Lung (tissue), 12 donors: Measurements from ENCODE around the gene LRP5. TPM values are rescaled to one million over a fixed set of nuclear protein-coding genes. Genes with fewer than 3 reads are reported as not detected.

Source experiments
- ATAC-seq: fragments of 200-7000 bp; cut with Tn5 transposase; one replicate; pipeline ENCODE4 v1.9.1; 2020; ENCODE audit warnings: moderate number of reproducible peaks; ENCODE audit not compliant: insufficient read depth, low FRiP score
- DNase-seq, 3 donors: peaks; one replicate each; pipeline ENCODE4 v3.0.0-alpha.2; 2013 to 2017
- H3K27ac ChIP-seq, 2 donors: one replicate each; pipeline ENCODE4 v1.5.1; 2013; ENCODE audit warnings: mild to moderate bottlenecking in 2 of 2, moderate library complexity in 2 of 2, control low read depth in 1 of 2, inconsistent platforms in 1 of 2, low read depth in 1 of 2, low read length in 1 of 2
- H3K27me3 ChIP-seq, 3 donors: one replicate each; pipeline ENCODE4 v1.5.1; 2013; ENCODE audit warnings: low read length in 2 of 3; ENCODE audit not compliant: control insufficient read depth in 3 of 3, insufficient read depth in 3 of 3
- H3K36me3 ChIP-seq, 4 donors: one replicate each; pipeline ENCODE4 v1.5.1; 2013; ENCODE audit warnings: low read length in 4 of 4, mild to moderate bottlenecking in 1 of 4, moderate library complexity in 1 of 4; ENCODE audit not compliant: control insufficient read depth in 4 of 4, insufficient read depth in 4 of 4
- H3K4me1 ChIP-seq, 5 donors: one replicate each; pipeline ENCODE4 v1.5.1; 2013; ENCODE audit warnings: low read length in 5 of 5, mild to moderate bottlenecking in 2 of 5, moderate library complexity in 1 of 5; ENCODE audit not compliant: control insufficient read depth in 5 of 5, insufficient read depth in 5 of 5
- H3K4me3 ChIP-seq: one replicate; pipeline ENCODE4 v1.5.1; 2013; ENCODE audit warnings: mild to moderate bottlenecking, control low read depth, moderate library complexity
- H3K9ac ChIP-seq, 2 donors: one replicate each; pipeline ENCODE4 v1.5.1; 2013; ENCODE audit warnings: low read length in 2 of 2, control low read depth in 1 of 2; ENCODE audit not compliant: insufficient read depth in 1 of 2
- H3K9me3 ChIP-seq, 4 donors: one replicate each; pipeline ENCODE4 v1.5.1; 2013; ENCODE audit warnings: low read length in 3 of 4, mild to moderate bottlenecking in 1 of 4, moderate library complexity in 1 of 4; ENCODE audit not compliant: control insufficient read depth in 4 of 4, insufficient read depth in 3 of 4
- WGBS, 2 donors: extraction: QIAGEN DNeasy Blood & Tissue Kit; methylation state at CpG; one replicate each; pipeline ENCODE4 v1.1.7; 2013; 5-methylcytosine and 5-hydroxymethylcytosine counted together
- polyA plus RNA-seq, 2 donors: library from polyadenylated mRNA; stranded (reverse); fragments of 200-250 nt; gene quantifications; one replicate each; pipeline ENCODE4 v1.2.1, GENCODE V29; 2013
- total RNA-seq, 2 donors: library from RNA; depleted of rRNA in 1 of 2; stranded (reverse); fragments of >200 nt in 1 of 2; gene quantifications; one replicate each; pipeline ENCODE4 v1.2.1, GENCODE V29; 2014 to 2021
- TF ChIP-seq, protein P1 (sequence below): IDR thresholded peaks from 2 replicates; pipeline ENCODE4 v1.5.1; 2012; ENCODE audit warnings: mild to moderate bottlenecking; ENCODE audit errors: control extremely low read depth, extremely low read depth
- donor health status: control.
- donor health status: control.
- donor health status: Bipolar disorder and iron deficiency.
- donor health status: healthy.
- donor health status: DM: yes; HTN: yes; CAD: no.

LRP5 gene
- total and polyA plus RNA-seq, 4 donors: 33.7 to 76.4 (median 63.2) TPM

DNA sequence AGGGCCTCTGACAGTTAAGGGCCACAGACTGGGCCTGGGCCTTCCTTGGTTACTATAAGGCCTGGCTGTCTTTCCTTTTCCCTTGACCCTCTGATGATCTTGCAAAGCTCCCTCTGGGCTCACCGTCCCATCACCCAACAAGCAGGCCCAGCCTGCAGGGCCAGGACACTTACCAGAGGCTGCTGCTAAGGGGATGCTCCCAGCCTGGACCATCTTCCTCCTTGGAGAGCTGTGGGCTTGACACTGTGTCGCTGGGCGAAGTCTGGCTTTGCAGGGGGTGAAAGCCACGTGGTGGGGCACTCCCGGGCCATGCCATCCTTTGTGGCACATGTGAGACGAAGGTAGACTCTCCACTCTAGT lies 44.5 kb upstream of the LRP5 start:
- Histone ChIP-seq H3K36me3 (peaks cover 12 to 40% (median 15%) of the 10 kb centered on the region in 4 donors), H3K4me1 (peaks cover 3 to 12% (median 7%) of the 10 kb centered on the region in 5 donors), H3K27ac (no peak overlapping the region), H3K27me3 (no peaks in the 10 kb centered on the region), H3K9me3 (no peaks in the 10 kb centered on the region), H3K4me3 (no peak overlapping the region), H3K9ac (no peak overlapping the region)
- no peak for ATAC-seq
- WGBS, 2 donors: 95 to 99% methylated on average over 6 of the region's 6 CpGs
- TF ChIP-seq, protein P1, sequence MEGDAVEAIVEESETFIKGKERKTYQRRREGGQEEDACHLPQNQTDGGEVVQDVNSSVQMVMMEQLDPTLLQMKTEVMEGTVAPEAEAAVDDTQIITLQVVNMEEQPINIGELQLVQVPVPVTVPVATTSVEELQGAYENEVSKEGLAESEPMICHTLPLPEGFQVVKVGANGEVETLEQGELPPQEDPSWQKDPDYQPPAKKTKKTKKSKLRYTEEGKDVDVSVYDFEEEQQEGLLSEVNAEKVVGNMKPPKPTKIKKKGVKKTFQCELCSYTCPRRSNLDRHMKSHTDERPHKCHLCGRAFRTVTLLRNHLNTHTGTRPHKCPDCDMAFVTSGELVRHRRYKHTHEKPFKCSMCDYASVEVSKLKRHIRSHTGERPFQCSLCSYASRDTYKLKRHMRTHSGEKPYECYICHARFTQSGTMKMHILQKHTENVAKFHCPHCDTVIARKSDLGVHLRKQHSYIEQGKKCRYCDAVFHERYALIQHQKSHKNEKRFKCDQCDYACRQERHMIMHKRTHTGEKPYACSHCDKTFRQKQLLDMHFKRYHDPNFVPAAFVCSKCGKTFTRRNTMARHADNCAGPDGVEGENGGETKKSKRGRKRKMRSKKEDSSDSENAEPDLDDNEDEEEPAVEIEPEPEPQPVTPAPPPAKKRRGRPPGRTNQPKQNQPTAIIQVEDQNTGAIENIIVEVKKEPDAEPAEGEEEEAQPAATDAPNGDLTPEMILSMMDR: no peak
- DNase-seq: no peak

DNA sequence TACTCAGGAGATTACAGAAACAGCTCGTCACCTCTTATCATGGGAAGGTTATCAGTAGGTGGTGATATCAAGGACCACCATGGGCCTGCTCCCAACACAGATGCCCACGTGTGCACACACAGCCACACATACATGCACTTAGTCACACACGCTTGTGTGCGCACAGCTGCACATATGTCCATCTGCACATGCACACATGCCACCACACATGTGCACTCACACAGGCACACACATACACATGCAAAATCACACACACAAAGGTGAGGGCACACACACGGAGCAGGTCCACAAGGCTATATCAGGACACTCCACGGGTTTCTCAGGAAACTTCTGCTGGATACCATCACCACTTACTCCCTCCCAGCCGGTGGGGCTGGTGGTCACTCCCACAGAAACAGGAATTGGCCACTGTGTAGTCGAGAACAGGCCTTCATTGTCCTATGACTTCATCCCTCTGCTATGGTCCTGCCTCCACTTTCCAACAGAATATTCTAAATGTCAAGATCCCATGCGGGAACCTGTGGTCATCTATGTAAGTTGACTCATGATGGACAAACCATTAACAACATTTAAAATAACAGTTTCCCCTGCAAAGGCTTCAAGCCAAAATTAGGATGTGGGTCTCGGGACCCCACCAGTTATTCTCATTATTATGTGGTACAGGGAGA lies 42.8 kb upstream of the LRP5 start:
- Histone ChIP-seq H3K27me3 (no peaks in the 10 kb centered on the region), H3K27ac (peak overlapping the region in 1 of 2 donors; percentile 28), H3K4me1 (peaks cover 3 to 12% (median 8%) of the 10 kb centered on the region in 5 donors), H3K36me3 (peaks cover 6 to 28% (median 9%) of the 10 kb centered on the region in 4 donors), H3K4me3 (no peak overlapping the region), H3K9ac (no peak overlapping the region), H3K9me3 (no peaks in the 10 kb centered on the region)
- DNase-seq (no peak), ATAC-seq (no peak)
- WGBS, 2 donors: 68 to 80% methylated on average over 10 of the region's 10 CpGs
- TF ChIP-seq, protein P1: no peak

DNA sequence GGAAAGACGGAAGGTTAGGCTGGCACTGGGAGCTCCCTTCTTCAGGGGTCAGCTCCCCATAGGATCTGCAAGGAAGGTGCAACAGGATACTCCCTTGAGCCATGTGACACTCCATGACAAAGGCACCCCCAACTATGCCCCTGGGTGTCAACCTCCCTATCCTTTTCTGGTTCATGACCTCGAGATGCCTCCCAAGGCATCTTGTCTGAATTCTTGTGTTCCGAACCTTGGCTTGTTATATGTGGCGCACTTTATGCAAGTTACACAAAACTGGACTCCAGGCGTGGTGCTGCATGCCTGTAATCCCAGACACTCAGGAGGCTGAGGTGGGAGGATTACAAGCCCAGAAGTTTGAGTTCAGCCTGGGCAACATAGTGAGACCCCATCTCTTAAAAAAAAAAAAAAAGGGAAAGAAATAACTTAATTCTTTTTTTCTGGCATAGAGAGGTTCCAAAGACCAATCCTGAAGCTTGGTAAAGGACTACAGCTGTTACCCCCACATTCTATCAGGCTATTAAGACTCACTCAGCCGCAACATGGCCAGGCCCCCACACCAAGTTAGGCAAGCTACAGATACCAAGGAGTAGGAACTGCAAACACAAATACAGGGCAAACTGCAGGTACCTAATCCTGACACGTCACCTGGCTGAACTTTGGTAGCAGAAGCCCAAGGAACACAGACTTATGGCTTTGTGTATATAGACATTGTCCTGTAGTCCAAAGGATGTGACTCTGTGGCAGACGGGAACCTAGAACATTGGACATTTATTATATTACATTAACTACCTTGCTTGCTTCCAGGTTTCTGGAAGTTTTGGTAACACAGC lies 42.0 kb upstream of the LRP5 start:
- DNase-seq: no peak

More for the DNA sequence above, 42.0 kb upstream of the LRP5 start:
- peak overlapping the region; percentile 54 to 95 for H3K27ac ChIP-seq
- H3K27me3 ChIP-seq: no peaks in the 10 kb centered on the region
- no peaks in the 10 kb centered on the region for H3K9me3 ChIP-seq
- no peak for ATAC-seq
- H3K36me3 ChIP-seq: peaks cover 6 to 20% (median 9%) of the 10 kb centered on the region in 4 donors
- WGBS, 2 donors: 81 to 82% methylated on average over 8 of the region's 8 CpGs
- peak overlapping the region; percentile 89 to 93 for H3K9ac ChIP-seq
- H3K4me1 ChIP-seq: peaks cover 3 to 12% (median 8%) of the 10 kb centered on the region in 5 donors
- TF ChIP-seq, protein P1: no peak
- no peak overlapping the region for H3K4me3 ChIP-seq
